ENCODE measurements around the gene PROX1. TPM values are rescaled to one million over a fixed set of nuclear protein-coding genes. Genes with fewer than 3 reads are reported as not detected.
A peak's percentile ranks its signal among the peaks of the same experiment; 100 is the strongest.

Gene PROX1
- total RNA-seq, 2 donors from 2014 or later: 0.21 to 4.3 TPM

DNA sequence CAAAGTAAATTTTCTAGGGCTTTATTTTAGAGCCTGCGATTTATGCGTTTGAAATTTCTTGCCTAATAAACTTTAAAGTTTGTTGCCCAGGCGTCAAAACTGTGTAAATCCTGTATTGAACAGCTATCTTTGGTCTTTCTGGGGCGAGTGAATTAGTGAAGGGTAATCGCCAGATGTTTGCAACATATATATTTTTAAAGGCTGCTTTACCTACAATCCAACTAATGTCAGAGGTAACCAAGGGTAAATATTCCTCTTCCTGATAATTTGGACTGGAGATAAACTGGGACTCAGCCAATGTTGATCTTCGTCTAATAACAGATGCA, 885 bp upstream of the PROX1 start:
- Histone ChIP-seq H3K27ac (no peak overlapping the region), H3K36me3 (no peaks in the 10 kb centered on the region), H3K4me3 (peak overlapping the region; percentile 78), H3K4me1 (ENCODE audit: control insufficient read depth in 1 of 2, low read depth in 2 of 2) (peaks cover 17 to 51% of the 10 kb centered on the region in 2 donors), H3K27me3 (replicated peaks; ENCODE audit: insufficient read depth) (peaks cover 23% of the 10 kb centered on the region), H3K9me3 (no peaks in the 10 kb centered on the region)
- ATAC-seq (ENCODE audit: insufficient number of reproducible peaks, low FRiP score, low read depth): no peak
- TF ChIP-seq, protein P1, sequence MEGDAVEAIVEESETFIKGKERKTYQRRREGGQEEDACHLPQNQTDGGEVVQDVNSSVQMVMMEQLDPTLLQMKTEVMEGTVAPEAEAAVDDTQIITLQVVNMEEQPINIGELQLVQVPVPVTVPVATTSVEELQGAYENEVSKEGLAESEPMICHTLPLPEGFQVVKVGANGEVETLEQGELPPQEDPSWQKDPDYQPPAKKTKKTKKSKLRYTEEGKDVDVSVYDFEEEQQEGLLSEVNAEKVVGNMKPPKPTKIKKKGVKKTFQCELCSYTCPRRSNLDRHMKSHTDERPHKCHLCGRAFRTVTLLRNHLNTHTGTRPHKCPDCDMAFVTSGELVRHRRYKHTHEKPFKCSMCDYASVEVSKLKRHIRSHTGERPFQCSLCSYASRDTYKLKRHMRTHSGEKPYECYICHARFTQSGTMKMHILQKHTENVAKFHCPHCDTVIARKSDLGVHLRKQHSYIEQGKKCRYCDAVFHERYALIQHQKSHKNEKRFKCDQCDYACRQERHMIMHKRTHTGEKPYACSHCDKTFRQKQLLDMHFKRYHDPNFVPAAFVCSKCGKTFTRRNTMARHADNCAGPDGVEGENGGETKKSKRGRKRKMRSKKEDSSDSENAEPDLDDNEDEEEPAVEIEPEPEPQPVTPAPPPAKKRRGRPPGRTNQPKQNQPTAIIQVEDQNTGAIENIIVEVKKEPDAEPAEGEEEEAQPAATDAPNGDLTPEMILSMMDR (IDR thresholded peaks at IDR 0.05): no peak
- DNase-seq (ENCODE audit: low spot score): no peak

DNA sequence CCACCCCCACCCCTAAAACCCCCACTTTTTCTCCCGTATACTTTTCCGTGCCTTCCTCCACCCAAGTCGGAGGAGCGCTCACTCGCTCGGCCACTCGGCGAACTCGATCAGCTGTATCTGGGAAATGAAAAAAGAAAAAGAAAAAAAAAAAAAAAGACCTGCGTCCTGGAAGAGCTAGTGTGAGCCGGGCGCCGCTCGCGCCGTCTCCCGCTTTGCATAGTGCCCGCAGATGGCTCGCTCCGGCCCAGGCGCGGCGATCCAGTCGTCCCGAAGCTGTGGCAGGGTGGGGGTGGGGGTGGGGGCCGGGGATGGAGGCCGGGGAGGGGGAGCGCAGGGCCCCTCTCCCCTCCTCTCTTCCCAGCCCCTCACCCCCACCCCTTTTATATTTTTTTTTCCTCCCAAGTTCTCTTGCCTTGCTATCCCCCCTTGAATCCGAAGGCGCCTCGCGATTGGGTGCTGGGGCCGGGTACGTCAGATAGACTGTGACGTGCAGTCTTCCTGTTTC, 299 bp upstream of the PROX1 start:
- peaks cover 23% of the 10 kb centered on the region for H3K27me3 ChIP-seq (replicated peaks; ENCODE audit: insufficient read depth)
- H3K9me3 ChIP-seq: no peaks in the 10 kb centered on the region
- TF ChIP-seq, protein P1 (IDR thresholded peaks at IDR 0.05): no peak
- H3K36me3 ChIP-seq: no peaks in the 10 kb centered on the region
- DNase-seq (ENCODE audit: low spot score) (no peak), ATAC-seq (ENCODE audit: insufficient number of reproducible peaks, low FRiP score, low read depth) (peak; percentile 67)
- H3K4me3 ChIP-seq: peak overlapping the region; percentile 78
- peak overlapping the region; percentile 34 to 53 for H3K27ac ChIP-seq
- H3K4me1 ChIP-seq (ENCODE audit: control insufficient read depth in 1 of 2, low read depth in 2 of 2): peaks cover 17 to 49% of the 10 kb centered on the region in 2 donors

DNA sequence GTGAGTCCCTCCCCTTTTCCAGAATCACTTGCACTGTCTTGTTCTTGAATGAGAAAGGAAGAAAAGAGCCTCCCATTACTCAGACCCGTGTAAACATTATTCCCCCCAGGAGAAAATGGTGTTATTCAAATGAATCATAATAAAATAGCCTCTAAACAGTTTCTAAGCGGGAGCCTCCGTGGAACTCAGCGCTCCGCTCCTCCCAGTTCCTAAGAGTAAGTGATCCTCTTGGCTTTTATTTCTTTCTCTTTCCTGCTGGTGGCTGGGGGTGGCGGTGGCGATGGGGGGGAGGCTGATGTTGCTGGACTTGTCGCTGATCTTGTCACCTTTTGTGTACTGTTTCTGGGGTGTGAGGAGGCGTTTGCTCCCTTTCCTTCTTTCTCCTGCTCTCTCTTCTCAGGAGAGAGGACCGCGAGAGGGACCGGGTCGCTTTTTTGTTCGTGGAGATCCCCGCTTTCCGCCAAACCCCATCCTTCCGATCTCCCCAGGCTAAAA, 781 bp downstream of the PROX1 start:
- Histone ChIP-seq H3K27me3 (replicated peaks; ENCODE audit: insufficient read depth) (peaks cover 23% of the 10 kb centered on the region), H3K4me3 (peak overlapping the region; percentile 78), H3K9me3 (no peaks in the 10 kb centered on the region), H3K27ac (peak overlapping the region in 1 of 2 donors; percentile 53), H3K4me1 (ENCODE audit: control insufficient read depth in 1 of 2, low read depth in 2 of 2) (peaks cover 11 to 38% of the 10 kb centered on the region in 2 donors), H3K36me3 (no peaks in the 10 kb centered on the region)
- TF ChIP-seq, protein P1 (IDR thresholded peaks at IDR 0.05): no peak
- DNase-seq (ENCODE audit: low spot score) (no peak), ATAC-seq (ENCODE audit: insufficient number of reproducible peaks, low FRiP score, low read depth) (no peak)

DNA sequence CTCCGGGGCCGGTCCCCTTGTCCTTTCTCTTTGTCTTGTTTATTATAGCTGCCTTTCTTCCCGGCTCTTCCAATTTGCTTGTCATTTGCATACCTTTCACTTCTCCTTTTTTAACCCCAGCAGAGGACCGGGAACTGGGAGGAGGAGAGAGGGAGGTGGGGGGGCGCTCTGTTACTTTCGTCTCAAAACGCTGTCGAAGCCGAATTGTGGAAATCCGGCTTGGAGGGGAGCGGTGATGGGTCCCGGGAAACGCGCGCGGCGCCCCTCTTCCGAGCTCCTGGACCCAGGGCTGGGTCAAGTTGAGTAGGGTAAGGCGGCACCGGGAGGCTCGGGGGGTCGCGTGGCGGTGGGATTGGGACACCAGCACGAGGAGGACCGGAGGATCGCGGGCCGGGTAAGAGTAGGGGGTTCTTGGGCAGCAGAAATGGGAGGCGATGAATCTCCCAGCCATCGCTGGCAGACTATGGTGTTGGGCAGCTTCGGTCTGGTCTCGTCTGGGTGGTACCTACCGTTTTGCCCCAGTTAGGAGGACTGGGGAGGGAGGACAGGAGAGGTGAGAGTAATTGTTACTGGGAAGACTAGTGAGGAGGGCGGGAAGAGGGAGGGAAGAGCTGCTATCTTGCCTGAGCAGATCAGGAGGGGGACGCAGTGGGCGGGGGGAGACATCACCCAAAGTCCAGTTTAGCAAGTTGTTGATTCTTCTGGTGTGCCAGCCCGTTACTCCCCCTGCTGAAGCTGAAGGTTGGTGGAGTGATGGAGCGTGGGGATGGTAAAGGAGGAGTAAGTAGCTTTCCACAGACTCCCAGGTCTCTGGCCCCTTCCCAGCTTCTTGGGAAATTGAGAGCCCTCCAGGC, 1.5 kb downstream of the PROX1 start:
- Histone ChIP-seq H3K27me3 (replicated peaks; ENCODE audit: insufficient read depth) (peaks cover 22% of the 10 kb centered on the region), H3K27ac (no peak overlapping the region), H3K9me3 (no peaks in the 10 kb centered on the region), H3K4me3 (peak overlapping the region; percentile 78), H3K36me3 (no peaks in the 10 kb centered on the region), H3K4me1 (ENCODE audit: control insufficient read depth in 1 of 2, low read depth in 2 of 2) (peaks cover 11 to 35% of the 10 kb centered on the region in 2 donors)
- ATAC-seq (ENCODE audit: insufficient number of reproducible peaks, low FRiP score, low read depth): no peak
- DNase-seq (ENCODE audit: low spot score): no peak
- TF ChIP-seq, protein P1 (IDR thresholded peaks at IDR 0.05): no peak

DNA sequence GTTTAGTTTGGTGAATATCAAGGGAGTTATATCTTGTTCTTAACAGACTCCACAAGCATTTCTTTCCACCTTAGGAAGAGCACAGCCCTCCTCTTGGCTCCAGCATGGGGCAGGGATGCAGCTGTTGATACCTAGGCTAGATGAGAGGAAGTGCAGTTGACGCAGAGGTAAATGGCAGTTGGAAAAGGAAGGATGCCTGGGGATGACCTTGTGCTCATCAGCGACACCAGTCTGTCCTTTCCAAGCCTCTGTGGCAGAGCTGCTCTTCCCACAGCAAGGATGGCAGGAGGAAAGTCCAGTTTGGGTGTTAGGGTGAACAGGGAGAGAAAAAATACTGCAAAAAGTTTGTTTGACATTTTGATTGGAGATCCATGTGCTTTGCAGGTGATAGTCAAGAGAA, 6.2 kb downstream of the PROX1 start:
- DNase-seq (ENCODE audit: low spot score) (no peak), ATAC-seq (ENCODE audit: insufficient number of reproducible peaks, low FRiP score, low read depth) (no peak)
- Histone ChIP-seq H3K9me3 (no peaks in the 10 kb centered on the region), H3K4me1 (ENCODE audit: control insufficient read depth in 1 of 2, low read depth in 2 of 2) (peaks cover 6 to 12% of the 10 kb centered on the region in 2 donors), H3K36me3 (no peaks in the 10 kb centered on the region), H3K27ac (no peak overlapping the region), H3K4me3 (no peak overlapping the region), H3K27me3 (replicated peaks; ENCODE audit: insufficient read depth) (no peaks in the 10 kb centered on the region)
- TF ChIP-seq, protein P1 (IDR thresholded peaks at IDR 0.05): no peak
